ENCODE data around the gene DCAKD. TPM values are rescaled to one million over a fixed set of nuclear protein-coding genes. Genes with fewer than 3 reads are reported as not detected.

Gene DCAKD
- total and polyA plus RNA-seq, 7 donors: 6.4 to 14.2 (median 10.3) TPM

DNA sequence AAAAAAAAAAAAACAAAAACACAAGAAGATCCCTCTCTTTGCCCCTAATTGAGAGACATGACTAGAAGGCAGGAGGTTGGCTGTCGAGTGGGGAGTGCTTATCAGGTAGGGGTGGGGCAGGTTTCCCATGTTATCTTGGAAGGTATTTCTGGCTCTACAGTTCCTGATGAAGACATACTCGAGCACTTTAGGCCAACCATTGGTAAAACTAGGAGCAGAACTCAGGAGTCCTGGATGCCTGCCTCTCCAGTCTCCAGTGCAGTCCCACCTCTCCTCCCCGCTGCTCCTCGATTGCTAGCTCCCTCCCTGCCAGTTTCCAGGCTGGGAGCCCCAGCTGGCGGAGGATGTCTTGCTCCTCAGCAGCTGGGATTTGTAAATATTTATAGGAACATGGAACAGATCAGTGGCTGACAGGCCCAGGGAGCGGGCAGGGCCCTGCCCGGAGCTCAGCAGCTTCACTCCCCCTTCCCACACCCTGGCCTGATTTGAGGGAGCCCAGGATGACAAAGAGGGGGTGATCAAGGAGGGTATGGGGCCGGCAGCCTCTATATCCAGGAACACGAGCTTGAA is 71.9 kb downstream of the DCAKD start:
- DNase-seq (no peak), ATAC-seq (no peak)
- no peak overlapping the region for H3K27ac ChIP-seq
- peaks cover 0 to 11% (median 10%) of the 10 kb centered on the region in 3 donors for H3K27me3 ChIP-seq (ENCODE audit: insufficient read depth in 3 of 3, low read length in 2 of 3)
- TF ChIP-seq, protein P1, sequence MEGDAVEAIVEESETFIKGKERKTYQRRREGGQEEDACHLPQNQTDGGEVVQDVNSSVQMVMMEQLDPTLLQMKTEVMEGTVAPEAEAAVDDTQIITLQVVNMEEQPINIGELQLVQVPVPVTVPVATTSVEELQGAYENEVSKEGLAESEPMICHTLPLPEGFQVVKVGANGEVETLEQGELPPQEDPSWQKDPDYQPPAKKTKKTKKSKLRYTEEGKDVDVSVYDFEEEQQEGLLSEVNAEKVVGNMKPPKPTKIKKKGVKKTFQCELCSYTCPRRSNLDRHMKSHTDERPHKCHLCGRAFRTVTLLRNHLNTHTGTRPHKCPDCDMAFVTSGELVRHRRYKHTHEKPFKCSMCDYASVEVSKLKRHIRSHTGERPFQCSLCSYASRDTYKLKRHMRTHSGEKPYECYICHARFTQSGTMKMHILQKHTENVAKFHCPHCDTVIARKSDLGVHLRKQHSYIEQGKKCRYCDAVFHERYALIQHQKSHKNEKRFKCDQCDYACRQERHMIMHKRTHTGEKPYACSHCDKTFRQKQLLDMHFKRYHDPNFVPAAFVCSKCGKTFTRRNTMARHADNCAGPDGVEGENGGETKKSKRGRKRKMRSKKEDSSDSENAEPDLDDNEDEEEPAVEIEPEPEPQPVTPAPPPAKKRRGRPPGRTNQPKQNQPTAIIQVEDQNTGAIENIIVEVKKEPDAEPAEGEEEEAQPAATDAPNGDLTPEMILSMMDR (IDR thresholded peaks at IDR 0.05): no peak
- no peaks in the 10 kb centered on the region for H3K9me3 ChIP-seq
- WGBS, 3 donors: 45 to 57% (median 47%) methylated on average over 8 to 9 of the region's 9 CpGs
- no peak overlapping the region for H3K4me3 ChIP-seq
- no peaks in the 10 kb centered on the region for H3K36me3 ChIP-seq (ENCODE audit: insufficient read depth in 1 of 2, low read depth in 1 of 2)
- H3K4me1 ChIP-seq: no peaks in the 10 kb centered on the region
- intact Hi-C loops (cut with DNase I): no loop called here

DNA sequence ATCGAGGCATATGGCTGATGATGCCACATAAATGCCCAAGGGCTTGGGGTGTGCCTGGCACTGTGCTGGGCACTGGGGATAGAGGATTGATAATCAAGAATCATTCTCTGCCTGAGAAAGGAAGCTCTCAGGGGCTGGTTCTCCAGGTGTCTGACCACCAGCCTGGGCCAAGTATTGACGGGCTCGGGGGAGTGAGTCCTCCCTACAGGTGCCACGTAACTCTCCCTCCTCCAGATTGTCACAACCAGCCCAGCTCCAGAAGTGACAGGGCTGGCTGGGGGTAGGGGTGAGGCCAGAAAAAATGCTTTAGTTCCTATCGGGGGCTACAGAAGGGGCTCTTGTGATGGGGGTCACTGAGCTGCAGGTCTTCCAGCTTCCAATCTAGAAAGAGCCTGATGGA is 72.6 kb downstream of the DCAKD start:
- ATAC-seq (no peak), DNase-seq (no peak)
- Histone ChIP-seq H3K4me3 (no peak overlapping the region), H3K27ac (no peak overlapping the region), H3K4me1 (no peaks in the 10 kb centered on the region), H3K36me3 (ENCODE audit: insufficient read depth in 1 of 2, low read depth in 1 of 2) (no peaks in the 10 kb centered on the region), H3K27me3 (ENCODE audit: insufficient read depth in 3 of 3, low read length in 2 of 3) (peaks cover 0 to 11% (median 10%) of the 10 kb centered on the region in 3 donors), H3K9me3 (no peaks in the 10 kb centered on the region)
- TF ChIP-seq, protein P1 (IDR thresholded peaks at IDR 0.05): no peak
- intact Hi-C loops (cut with DNase I): no loop called here
- WGBS, 3 donors: 85 to 94% (median 89%) methylated on average over 5 of the region's 5 CpGs

DNA sequence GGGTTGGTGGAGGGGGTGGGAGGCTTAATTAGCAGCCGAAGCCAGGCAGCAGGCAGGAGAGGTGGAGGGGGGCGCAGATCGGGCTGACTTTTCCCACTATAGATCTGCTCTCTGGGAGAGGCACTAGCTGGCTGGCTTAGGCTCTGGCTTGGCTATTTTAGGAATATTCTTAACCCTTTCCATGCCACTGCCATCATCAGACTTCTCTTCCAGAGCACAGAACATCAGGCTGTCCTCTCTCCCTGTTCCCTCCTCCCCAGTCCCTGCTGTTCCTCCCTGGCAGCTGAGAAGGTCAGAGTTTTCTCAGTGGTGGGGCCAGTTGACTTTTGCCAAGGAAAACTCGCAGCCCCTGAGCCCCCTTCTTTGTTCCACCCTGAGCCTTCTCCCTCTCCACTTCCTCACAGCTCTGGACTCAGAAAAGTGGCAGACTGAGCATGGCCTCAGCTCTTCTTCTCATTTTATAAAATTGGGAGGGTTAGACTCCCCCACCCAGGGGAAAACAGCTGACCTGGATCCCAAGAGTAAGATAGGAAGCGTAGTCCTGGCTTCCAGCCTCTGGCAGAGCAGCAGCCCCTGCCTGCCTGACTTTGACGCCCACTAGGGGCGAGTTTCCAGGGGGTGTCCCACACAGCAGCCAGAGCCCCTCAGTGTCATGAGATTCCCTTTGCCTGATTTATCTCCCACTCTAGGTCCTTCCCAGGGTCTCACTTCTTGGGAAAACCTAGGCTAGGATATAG is 73.5 kb downstream of the DCAKD start:
- ATAC-seq: no peak
- H3K4me1 ChIP-seq: no peaks in the 10 kb centered on the region
- H3K27ac ChIP-seq: no peak overlapping the region
- H3K36me3 ChIP-seq (ENCODE audit: insufficient read depth in 1 of 2, low read depth in 1 of 2): no peaks in the 10 kb centered on the region
- no peaks in the 10 kb centered on the region for H3K9me3 ChIP-seq
- intact Hi-C loops (cut with DNase I): no loop called here
- DNase-seq: no peak
- TF ChIP-seq, protein P1 (IDR thresholded peaks at IDR 0.05): no peak
- H3K27me3 ChIP-seq (ENCODE audit: insufficient read depth in 3 of 3, low read length in 2 of 3): peaks cover 0 to 11% (median 10%) of the 10 kb centered on the region in 3 donors
- no peak overlapping the region for H3K4me3 ChIP-seq
- WGBS, 3 donors: 35 to 47% (median 41%) methylated on average over 7 of the region's 7 CpGs

DNA sequence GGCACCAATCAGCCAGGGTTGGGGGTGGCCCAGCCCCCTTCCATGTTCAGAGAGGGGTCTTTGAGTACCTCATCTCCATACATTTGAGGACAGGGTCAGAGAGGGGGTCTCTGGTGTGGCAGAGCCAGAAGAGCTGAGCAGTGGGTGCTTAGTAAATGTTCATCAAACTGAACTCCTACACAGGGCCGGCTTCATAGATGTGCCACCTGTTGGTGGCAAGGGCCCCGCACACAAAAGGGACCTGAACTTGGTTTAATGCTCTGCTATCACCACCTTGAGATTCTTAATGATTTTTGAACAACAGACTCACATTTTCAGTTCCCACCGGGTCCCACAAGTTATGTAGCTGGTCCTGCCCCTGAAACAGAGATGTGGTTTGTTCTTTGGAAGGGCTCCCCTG is 74.4 kb downstream of the DCAKD start:
- Histone ChIP-seq H3K4me1 (no peaks in the 10 kb centered on the region), H3K27me3 (ENCODE audit: insufficient read depth in 3 of 3, low read length in 2 of 3) (peaks cover 0 to 11% (median 10%) of the 10 kb centered on the region in 3 donors), H3K27ac (no peak overlapping the region), H3K9me3 (no peaks in the 10 kb centered on the region), H3K36me3 (ENCODE audit: insufficient read depth in 1 of 2, low read depth in 1 of 2) (no peaks in the 10 kb centered on the region), H3K4me3 (no peak overlapping the region)
- WGBS, 3 donors: 69 to 70% (median 70%) methylated on average over 3 of the region's 3 CpGs
- TF ChIP-seq, protein P1 (IDR thresholded peaks at IDR 0.05): no peak
- intact Hi-C loops (cut with DNase I): no loop called here
- DNase-seq (no peak), ATAC-seq (no peak)
